Stomach (tissue), 4 donors: ENCODE measurements around the gene PHOX2A.

Source experiments
- POLR2A ChIP-seq, 4 donors: fragments of 450-650 bp; IDR thresholded peaks; one replicate each; pipeline ENCODE4 v1.6.1; 2016; ENCODE audit warnings: antibody characterized with exemption in 4 of 4, control low read depth in 2 of 4, mild to moderate bottlenecking in 1 of 4, moderate library complexity in 1 of 4
- POLR2AphosphoS5 ChIP-seq, 3 donors: sonication (generic); formaldehyde crosslinking; IDR thresholded peaks; one replicate each; pipeline ENCODE4 v1.6.1; 2016; ENCODE audit warnings: antibody characterized with exemption in 3 of 3
- TF ChIP-seq, protein P1 (sequence below), 7 experiments: fragments of 450-650 bp in 4 of 7; fragments of 200-600 bp in 3 of 7; sonication (generic) in 3 of 7; IDR thresholded peaks; one replicate each; pipeline ENCODE4 v1.5.1; 2016 to 2019; ENCODE audit warnings: antibody characterized with exemption in 7 of 7, control low read depth in 2 of 7, mild to moderate bottlenecking in 1 of 7

DNA sequence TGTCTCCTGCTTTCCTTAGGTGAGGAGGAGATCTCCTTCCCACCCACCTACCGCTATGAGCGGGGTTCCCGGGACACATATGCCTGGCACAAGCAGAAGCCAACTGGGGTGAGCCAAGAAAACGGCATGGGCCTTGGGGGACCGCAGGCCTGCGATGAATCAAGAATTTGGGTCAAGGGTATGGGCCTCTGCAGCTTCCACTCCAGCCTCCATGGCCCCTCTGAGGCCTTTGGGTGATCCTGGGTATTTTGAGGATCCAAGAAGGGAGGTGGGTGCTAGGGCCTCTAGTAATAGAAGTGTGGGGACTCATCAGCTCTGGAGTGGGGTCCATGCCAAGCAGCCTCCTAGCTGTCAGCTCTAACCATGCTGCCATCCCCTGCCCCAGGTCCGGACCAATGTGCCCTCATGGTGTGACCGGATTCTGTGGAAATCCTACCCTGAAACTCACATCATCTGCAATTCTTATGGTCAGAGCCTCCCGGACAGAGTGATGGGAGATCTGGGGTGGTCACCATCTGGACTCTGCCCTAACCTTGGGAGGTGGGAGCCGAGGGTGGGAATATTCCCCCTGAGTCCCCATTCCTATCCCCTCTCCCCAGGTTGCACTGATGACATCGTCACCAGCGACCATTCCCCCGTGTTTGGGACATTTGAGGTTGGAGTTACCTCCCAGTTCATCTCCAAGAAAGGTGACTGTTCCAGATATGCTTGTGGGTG is 10.8 kb downstream of the PHOX2A start:
- TF ChIP-seq POLR2AphosphoS5 (IDR thresholded peaks at IDR 0.05) = no peak
- TF ChIP-seq POLR2A (IDR thresholded peaks at IDR 0.05) = no peak
- TF ChIP-seq, protein P1, sequence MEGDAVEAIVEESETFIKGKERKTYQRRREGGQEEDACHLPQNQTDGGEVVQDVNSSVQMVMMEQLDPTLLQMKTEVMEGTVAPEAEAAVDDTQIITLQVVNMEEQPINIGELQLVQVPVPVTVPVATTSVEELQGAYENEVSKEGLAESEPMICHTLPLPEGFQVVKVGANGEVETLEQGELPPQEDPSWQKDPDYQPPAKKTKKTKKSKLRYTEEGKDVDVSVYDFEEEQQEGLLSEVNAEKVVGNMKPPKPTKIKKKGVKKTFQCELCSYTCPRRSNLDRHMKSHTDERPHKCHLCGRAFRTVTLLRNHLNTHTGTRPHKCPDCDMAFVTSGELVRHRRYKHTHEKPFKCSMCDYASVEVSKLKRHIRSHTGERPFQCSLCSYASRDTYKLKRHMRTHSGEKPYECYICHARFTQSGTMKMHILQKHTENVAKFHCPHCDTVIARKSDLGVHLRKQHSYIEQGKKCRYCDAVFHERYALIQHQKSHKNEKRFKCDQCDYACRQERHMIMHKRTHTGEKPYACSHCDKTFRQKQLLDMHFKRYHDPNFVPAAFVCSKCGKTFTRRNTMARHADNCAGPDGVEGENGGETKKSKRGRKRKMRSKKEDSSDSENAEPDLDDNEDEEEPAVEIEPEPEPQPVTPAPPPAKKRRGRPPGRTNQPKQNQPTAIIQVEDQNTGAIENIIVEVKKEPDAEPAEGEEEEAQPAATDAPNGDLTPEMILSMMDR (IDR thresholded peaks at IDR 0.05) = no peak
